ENCODE results near the gene SYCP3.

Gene SYCP3

DNA sequence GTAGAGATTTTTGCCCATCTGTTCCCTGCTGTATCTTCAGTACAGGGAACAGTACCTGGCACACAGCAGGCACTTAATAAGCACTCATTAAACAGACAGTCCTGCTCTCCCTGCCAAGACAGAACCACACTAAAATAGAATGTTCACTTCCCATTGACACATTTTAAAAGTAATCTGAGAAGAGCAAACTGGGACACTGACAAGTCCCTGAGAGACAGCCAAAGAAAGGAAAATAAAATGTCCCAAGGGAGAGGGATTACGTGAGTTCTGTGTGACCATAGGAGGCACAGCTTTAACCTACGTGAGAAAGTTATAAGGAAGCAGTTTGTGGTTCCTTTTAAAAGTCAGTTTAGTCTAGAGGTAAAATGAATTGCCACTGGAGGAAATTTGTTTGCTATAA, 43.9 kb upstream of the SYCP3 start:
- no peaks in the 10 kb centered on the region for H3K27me3 ChIP-seq (ENCODE audit: control insufficient read depth in 1 of 2, insufficient read depth in 1 of 2, low read length in 2 of 2)
- WGBS = 61% methylated on average over 2 of the region's 2 CpGs
- H2BK12ac ChIP-seq (ENCODE audit: low read length in 2 of 2) = no peak overlapping the region

DNA sequence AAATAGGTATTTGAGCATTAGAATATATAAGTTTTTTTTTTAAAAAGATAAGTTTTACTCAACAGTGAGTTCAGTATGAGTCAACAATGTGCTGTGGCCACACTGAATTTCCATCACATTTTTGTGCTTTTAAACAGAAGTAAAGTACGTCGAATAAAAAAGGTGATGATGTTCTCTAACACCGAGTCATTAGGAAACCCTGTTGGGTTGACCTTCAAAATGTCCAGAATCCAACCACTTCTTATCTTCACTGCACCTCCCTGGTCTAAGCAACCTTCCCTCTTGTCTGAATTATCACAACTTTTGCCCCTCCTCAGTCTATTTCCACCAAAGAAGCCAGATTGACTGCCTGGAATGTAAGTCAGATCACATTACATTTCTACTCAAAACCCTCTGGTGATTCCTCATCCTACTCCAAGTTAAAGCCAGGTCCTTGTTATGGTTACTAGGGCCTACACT, 43.0 kb upstream of the SYCP3 start:
- DNase-seq = peak; percentile 27
- WGBS = 93% methylated on average over 3 of the region's 3 CpGs
- no peak overlapping the region for H3K14ac ChIP-seq (ENCODE audit: low read length in 2 of 2)
- H3K4me3 ChIP-seq (ENCODE audit: insufficient read depth in 1 of 2, low read depth in 1 of 2, low read length in 2 of 2) = no peak overlapping the region
- no peak overlapping the region for H3K4ac ChIP-seq (ENCODE audit: low read depth in 1 of 2, low read length in 2 of 2)
- H3K4me2 ChIP-seq (ENCODE audit: low read length, poor library complexity, severe bottlenecking) = no peak overlapping the region
- no peak overlapping the region for H2BK5ac ChIP-seq (ENCODE audit: low read depth, low read length, poor library complexity, severe bottlenecking)
- peaks cover 2% of the 10 kb centered on the region for H3K4me1 ChIP-seq (ENCODE audit: control insufficient read depth, insufficient read depth, low read depth, low read length)
- peak overlapping the region; percentile 7 for H2BK120ac ChIP-seq (ENCODE audit: low read depth, low read length)
- H3K9me3 ChIP-seq (ENCODE audit: control insufficient read depth, low read length) = no peaks in the 10 kb centered on the region
- no peak overlapping the region for H2AFZ ChIP-seq (ENCODE audit: low read depth, low read length)
- H3K79me1 ChIP-seq (replicated peaks; ENCODE audit: low read length, poor library complexity, severe bottlenecking) = peaks cover 2% of the 10 kb centered on the region
- H2AK5ac ChIP-seq (ENCODE audit: low read length, severe bottlenecking) = no peak overlapping the region
- no peak overlapping the region for H4K91ac ChIP-seq (ENCODE audit: low read length)
- no peak overlapping the region for H3K23ac ChIP-seq (ENCODE audit: low read length in 2 of 2)
- H3K18ac ChIP-seq (ENCODE audit: low read depth in 1 of 2, low read length in 2 of 2) = no peak overlapping the region
- peak overlapping the region; percentile 10 for H3K27ac ChIP-seq (ENCODE audit: low read length, poor library complexity, severe bottlenecking)
- H3K36me3 ChIP-seq (ENCODE audit: control insufficient read depth in 1 of 2, insufficient read depth in 2 of 2, low read depth in 1 of 2, low read length in 2 of 2) = peaks cover 7 to 49% of the 10 kb centered on the region in 2 experiments
- no peak overlapping the region for H2BK12ac ChIP-seq (ENCODE audit: low read length in 2 of 2)
- H2BK15ac ChIP-seq (ENCODE audit: low read depth, poor library complexity, severe bottlenecking) = no peak overlapping the region
- H4K8ac ChIP-seq (ENCODE audit: low read length) = no peak overlapping the region
- H3K27me3 ChIP-seq (ENCODE audit: control insufficient read depth in 1 of 2, insufficient read depth in 1 of 2, low read length in 2 of 2) = no peaks in the 10 kb centered on the region
- H3K9ac ChIP-seq (ENCODE audit: low read length) = no peak overlapping the region

More for the DNA sequence above, 43.9 kb upstream of the SYCP3 start:
- Histone ChIP-seq H3K4me1 (ENCODE audit: control insufficient read depth, insufficient read depth, low read depth, low read length) (peaks cover 2% of the 10 kb centered on the region), H3K18ac (ENCODE audit: low read depth in 1 of 2, low read length in 2 of 2) (no peak overlapping the region), H4K8ac (ENCODE audit: low read length) (no peak overlapping the region), H2BK5ac (ENCODE audit: low read depth, low read length, poor library complexity, severe bottlenecking) (no peak overlapping the region), H3K4ac (ENCODE audit: low read depth in 1 of 2, low read length in 2 of 2) (no peak overlapping the region), H3K4me2 (ENCODE audit: low read length, poor library complexity, severe bottlenecking) (no peak overlapping the region), H2BK120ac (ENCODE audit: low read depth, low read length) (no peak overlapping the region), H3K23ac (ENCODE audit: low read length in 2 of 2) (no peak overlapping the region), H2AFZ (ENCODE audit: low read depth, low read length) (no peak overlapping the region), H3K27ac (ENCODE audit: low read length, poor library complexity, severe bottlenecking) (no peak overlapping the region), H3K36me3 (ENCODE audit: control insufficient read depth in 1 of 2, insufficient read depth in 2 of 2, low read depth in 1 of 2, low read length in 2 of 2) (peaks cover 3 to 45% of the 10 kb centered on the region in 2 experiments), H2AK5ac (ENCODE audit: low read length, severe bottlenecking) (no peak overlapping the region), H3K4me3 (ENCODE audit: insufficient read depth in 1 of 2, low read depth in 1 of 2, low read length in 2 of 2) (no peak overlapping the region), H3K79me1 (replicated peaks; ENCODE audit: low read length, poor library complexity, severe bottlenecking) (no peaks in the 10 kb centered on the region), H4K91ac (ENCODE audit: low read length) (no peak overlapping the region), H2BK15ac (ENCODE audit: low read depth, poor library complexity, severe bottlenecking) (no peak overlapping the region), H3K14ac (ENCODE audit: low read length in 2 of 2) (no peak overlapping the region), H3K9ac (ENCODE audit: low read length) (no peak overlapping the region), H3K9me3 (ENCODE audit: control insufficient read depth, low read length) (no peaks in the 10 kb centered on the region)
- peak; percentile 60 for DNase-seq

- Histone ChIP-seq H4K8ac (ENCODE audit: low read length) (no peak overlapping the region), H3K4me2 (ENCODE audit: low read length, poor library complexity, severe bottlenecking) (no peak overlapping the region), H2AFZ (ENCODE audit: low read depth, low read length) (no peak overlapping the region), H3K27me3 (ENCODE audit: control insufficient read depth in 1 of 2, insufficient read depth in 1 of 2, low read length in 2 of 2) (no peaks in the 10 kb centered on the region), H3K14ac (ENCODE audit: low read length in 2 of 2) (no peak overlapping the region), H3K36me3 (ENCODE audit: control insufficient read depth in 1 of 2, insufficient read depth in 2 of 2, low read depth in 1 of 2, low read length in 2 of 2) (peaks cover 10 to 53% of the 10 kb centered on the region in 2 experiments), H2AK5ac (ENCODE audit: low read length, severe bottlenecking) (no peak overlapping the region), H2BK12ac (ENCODE audit: low read length in 2 of 2) (no peak overlapping the region), H2BK5ac (ENCODE audit: low read depth, low read length, poor library complexity, severe bottlenecking) (no peak overlapping the region), H3K27ac (ENCODE audit: low read length, poor library complexity, severe bottlenecking) (no peak overlapping the region), H3K23ac (ENCODE audit: low read length in 2 of 2) (no peak overlapping the region), H3K9ac (ENCODE audit: low read length) (no peak overlapping the region), H3K79me1 (replicated peaks; ENCODE audit: low read length, poor library complexity, severe bottlenecking) (peaks cover 2% of the 10 kb centered on the region), H2BK15ac (ENCODE audit: low read depth, poor library complexity, severe bottlenecking) (no peak overlapping the region), H3K4me1 (ENCODE audit: control insufficient read depth, insufficient read depth, low read depth, low read length) (peaks cover 2% of the 10 kb centered on the region), H2BK120ac (ENCODE audit: low read depth, low read length) (no peak overlapping the region), H3K4ac (ENCODE audit: low read depth in 1 of 2, low read length in 2 of 2) (no peak overlapping the region), H3K4me3 (ENCODE audit: insufficient read depth in 1 of 2, low read depth in 1 of 2, low read length in 2 of 2) (no peak overlapping the region), H3K18ac (ENCODE audit: low read depth in 1 of 2, low read length in 2 of 2) (no peak overlapping the region), H4K91ac (ENCODE audit: low read length) (no peak overlapping the region), H3K9me3 (ENCODE audit: control insufficient read depth, low read length) (no peaks in the 10 kb centered on the region)
- 100% methylated on average over 3 of the region's 3 CpGs for WGBS
- DNase-seq = no peak
Observed at GRCh38 chr12:101781834-101782233, 42.6 kb upstream of the SYCP3 start.

- no peak overlapping the region for H3K14ac ChIP-seq (ENCODE audit: low read length in 2 of 2)
- 99% methylated on average over 2 of the region's 2 CpGs for WGBS
- no peaks in the 10 kb centered on the region for H3K9me3 ChIP-seq (ENCODE audit: control insufficient read depth, low read length)
Observed at GRCh38 chr12:101780599-101780998, 41.3 kb upstream of the SYCP3 start.

More at GRCh38 chr12:101780599-101780998, 41.3 kb upstream of the SYCP3 start:
- Histone ChIP-seq H3K36me3 (ENCODE audit: control insufficient read depth in 1 of 2, insufficient read depth in 2 of 2, low read depth in 1 of 2, low read length in 2 of 2) (peaks cover 13 to 60% of the 10 kb centered on the region in 2 experiments), H3K4me1 (ENCODE audit: control insufficient read depth, insufficient read depth, low read depth, low read length) (peaks cover 2% of the 10 kb centered on the region), H3K27me3 (ENCODE audit: control insufficient read depth in 1 of 2, insufficient read depth in 1 of 2, low read length in 2 of 2) (no peaks in the 10 kb centered on the region), H3K79me1 (replicated peaks; ENCODE audit: low read length, poor library complexity, severe bottlenecking) (peaks cover 2% of the 10 kb centered on the region), H3K4me2 (ENCODE audit: low read length, poor library complexity, severe bottlenecking) (no peak overlapping the region), H3K18ac (ENCODE audit: low read depth in 1 of 2, low read length in 2 of 2) (no peak overlapping the region), H4K8ac (ENCODE audit: low read length) (no peak overlapping the region), H3K4me3 (ENCODE audit: insufficient read depth in 1 of 2, low read depth in 1 of 2, low read length in 2 of 2) (no peak overlapping the region), H3K4ac (ENCODE audit: low read depth in 1 of 2, low read length in 2 of 2) (no peak overlapping the region), H3K27ac (ENCODE audit: low read length, poor library complexity, severe bottlenecking) (no peak overlapping the region), H3K9ac (ENCODE audit: low read length) (no peak overlapping the region), H3K23ac (ENCODE audit: low read length in 2 of 2) (no peak overlapping the region), H2BK120ac (ENCODE audit: low read depth, low read length) (no peak overlapping the region), H2BK15ac (ENCODE audit: low read depth, poor library complexity, severe bottlenecking) (no peak overlapping the region), H2AFZ (ENCODE audit: low read depth, low read length) (no peak overlapping the region), H2AK5ac (ENCODE audit: low read length, severe bottlenecking) (no peak overlapping the region), H2BK5ac (ENCODE audit: low read depth, low read length, poor library complexity, severe bottlenecking) (no peak overlapping the region), H2BK12ac (ENCODE audit: low read length in 2 of 2) (no peak overlapping the region), H4K91ac (ENCODE audit: low read length) (no peak overlapping the region)
- DNase-seq = no peak
